ENCODE data around the gene IPO13. TPM values are rescaled to one million over a fixed set of nuclear protein-coding genes. Genes with fewer than 3 reads are reported as not detected.

IPO13 gene
- total and polyA plus RNA-seq, 4 donors: 7.3 to 35.4 (median 17.4) TPM

GRCh38 chr1:43962324-43962723, 15.6 kb downstream of the IPO13 start:
- no peaks in the 10 kb centered on the region for H3K9me3 ChIP-seq (ENCODE audit: control insufficient read depth in 4 of 4, insufficient read depth in 3 of 4, low read length in 3 of 4)
- H3K27me3 ChIP-seq (ENCODE audit: control insufficient read depth in 3 of 3, insufficient read depth in 3 of 3, low read length in 2 of 3): no peaks in the 10 kb centered on the region
- no peak overlapping the region for H3K9ac ChIP-seq (ENCODE audit: insufficient read depth in 1 of 2, low read length in 2 of 2)
- peaks cover 8 to 52% (median 15%) of the 10 kb centered on the region in 4 donors for H3K36me3 ChIP-seq (ENCODE audit: control insufficient read depth in 4 of 4, insufficient read depth in 4 of 4, low read length in 4 of 4)
- H3K27ac ChIP-seq (ENCODE audit: low read depth in 1 of 2, low read length in 1 of 2): no peak overlapping the region
- ATAC-seq (ENCODE audit: insufficient read depth, low FRiP score): no peak
- H3K4me3 ChIP-seq: no peak overlapping the region
- DNase-seq: no peak
- WGBS, 2 donors: 90 to 96% methylated on average over 2 of the region's 2 CpGs
- no peak for TF ChIP-seq CTCF (IDR thresholded peaks at IDR 0.05; ENCODE audit: control extremely low read depth, extremely low read depth)
- no peaks in the 10 kb centered on the region for H3K4me1 ChIP-seq (ENCODE audit: control insufficient read depth in 5 of 5, insufficient read depth in 5 of 5, low read length in 5 of 5)

GRCh38 chr1:43963006-43963405, 16.3 kb downstream of the IPO13 start:
- Histone ChIP-seq H3K9ac (ENCODE audit: insufficient read depth in 1 of 2, low read length in 2 of 2) (no peak overlapping the region), H3K4me1 (ENCODE audit: control insufficient read depth in 5 of 5, insufficient read depth in 5 of 5, low read length in 5 of 5) (no peaks in the 10 kb centered on the region), H3K27me3 (ENCODE audit: control insufficient read depth in 3 of 3, insufficient read depth in 3 of 3, low read length in 2 of 3) (no peaks in the 10 kb centered on the region), H3K9me3 (ENCODE audit: control insufficient read depth in 4 of 4, insufficient read depth in 3 of 4, low read length in 3 of 4) (no peaks in the 10 kb centered on the region), H3K36me3 (ENCODE audit: control insufficient read depth in 4 of 4, insufficient read depth in 4 of 4, low read length in 4 of 4) (peaks cover 3 to 47% (median 12%) of the 10 kb centered on the region in 4 donors), H3K4me3 (no peak overlapping the region), H3K27ac (ENCODE audit: low read depth in 1 of 2, low read length in 1 of 2) (no peak overlapping the region)
- ATAC-seq (ENCODE audit: insufficient read depth, low FRiP score) (no peak), DNase-seq (no peak)
- no peak for TF ChIP-seq CTCF (IDR thresholded peaks at IDR 0.05; ENCODE audit: control extremely low read depth, extremely low read depth)
- WGBS, 2 donors: 89 to 91% methylated on average over 3 of the region's 3 CpGs

GRCh38 chr1:43963890-43964289, 17.1 kb downstream of the IPO13 start:
- Histone ChIP-seq H3K27ac (ENCODE audit: low read depth in 1 of 2, low read length in 1 of 2) (no peak overlapping the region), H3K4me1 (ENCODE audit: control insufficient read depth in 5 of 5, insufficient read depth in 5 of 5, low read length in 5 of 5) (no peaks in the 10 kb centered on the region), H3K9me3 (ENCODE audit: control insufficient read depth in 4 of 4, insufficient read depth in 3 of 4, low read length in 3 of 4) (no peaks in the 10 kb centered on the region), H3K9ac (ENCODE audit: insufficient read depth in 1 of 2, low read length in 2 of 2) (no peak overlapping the region), H3K4me3 (no peak overlapping the region), H3K36me3 (ENCODE audit: control insufficient read depth in 4 of 4, insufficient read depth in 4 of 4, low read length in 4 of 4) (peaks cover 3 to 39% (median 12%) of the 10 kb centered on the region in 4 donors), H3K27me3 (ENCODE audit: control insufficient read depth in 3 of 3, insufficient read depth in 3 of 3, low read length in 2 of 3) (no peaks in the 10 kb centered on the region)
- WGBS, 2 donors: 62 to 79% methylated on average over 5 of the region's 5 CpGs
- DNase-seq (no peak), ATAC-seq (ENCODE audit: insufficient read depth, low FRiP score) (no peak)
- no peak for TF ChIP-seq CTCF (IDR thresholded peaks at IDR 0.05; ENCODE audit: control extremely low read depth, extremely low read depth)

GRCh38 chr1:43965316-43965715, 18.6 kb downstream of the IPO13 start:
- no peak for TF ChIP-seq CTCF (IDR thresholded peaks at IDR 0.05; ENCODE audit: control extremely low read depth, extremely low read depth)
- Histone ChIP-seq H3K27ac (ENCODE audit: low read depth in 1 of 2, low read length in 1 of 2) (no peak overlapping the region), H3K9me3 (ENCODE audit: control insufficient read depth in 4 of 4, insufficient read depth in 3 of 4, low read length in 3 of 4) (no peaks in the 10 kb centered on the region), H3K27me3 (ENCODE audit: control insufficient read depth in 3 of 3, insufficient read depth in 3 of 3, low read length in 2 of 3) (no peaks in the 10 kb centered on the region), H3K4me3 (no peak overlapping the region), H3K36me3 (ENCODE audit: control insufficient read depth in 4 of 4, insufficient read depth in 4 of 4, low read length in 4 of 4) (peaks cover 3 to 29% (median 6%) of the 10 kb centered on the region in 4 donors), H3K9ac (ENCODE audit: insufficient read depth in 1 of 2, low read length in 2 of 2) (no peak overlapping the region), H3K4me1 (ENCODE audit: control insufficient read depth in 5 of 5, insufficient read depth in 5 of 5, low read length in 5 of 5) (peaks cover 0 to 1% (median 0%) of the 10 kb centered on the region in 5 donors)
- no peak for DNase-seq
- no peak for ATAC-seq (ENCODE audit: insufficient read depth, low FRiP score)
- 92% methylated on average over 3 of the region's 3 CpGs for WGBS, 2 donors

Measured in lung (tissue), 12 donors.